GM19467 (cell line): Measurements from ENCODE around the gene ESD.
A peak's percentile ranks its signal among the peaks of the same experiment; 100 is the strongest.
"Not testable (repeated sequence)": the region's sequence is repeated elsewhere in the genome, so short reads cannot be mapped to it uniquely, and the experiment has no call there.

Experiments
- ATAC-seq: cut with Tn5 transposase; IDR thresholded peaks from one replicate; pipeline ENCODE4 v1.9.1; 2021; ENCODE audit warnings: mild to moderate bottlenecking, moderate library complexity; ENCODE audit not compliant: unreplicated experiment

Gene ESD

GRCh38 chr13:46795321-46795720, 1.6 kb downstream of the ESD start:
- no peak for ATAC-seq

- no peak for ATAC-seq
These were observed 13.5 kb downstream of the ESD start for GRCh38 chr13:46783504-46783903.

- no peak for ATAC-seq
These were observed 14.3 kb downstream of the ESD start for GRCh38 chr13:46782691-46783090.

- no peak for ATAC-seq
These were observed 14.9 kb downstream of the ESD start for GRCh38 chr13:46782066-46782465.

- ATAC-seq = no peak
These were observed 18.1 kb downstream of the ESD start for GRCh38 chr13:46778890-46779289.

- no peak for ATAC-seq
These were observed 18.9 kb downstream of the ESD start for GRCh38 chr13:46778095-46778494.

- ATAC-seq = no peak
These were observed 21.4 kb downstream of the ESD start for GRCh38 chr13:46775385-46776107.

GRCh38 chr13:46773541-46773940, 23.4 kb downstream of the ESD start:
- ATAC-seq = no peak

GRCh38 chr13:46771693-46772092, 25.3 kb downstream of the ESD start:
- no peak for ATAC-seq

- not testable (repeated sequence) for ATAC-seq
These were observed 27.0 kb downstream of the ESD start for GRCh38 chr13:46769925-46770324.

GRCh38 chr13:46761866-46762265, 35.1 kb downstream of the ESD start:
- no peak for ATAC-seq

GRCh38 chr13:46761174-46761573, 35.8 kb downstream of the ESD start:
- no peak for ATAC-seq

GRCh38 chr13:46759846-46760245, 37.1 kb downstream of the ESD start:
- no peak for ATAC-seq

GRCh38 chr13:46757640-46758039, 39.3 kb downstream of the ESD start:
- ATAC-seq = no peak

GRCh38 chr13:46756977-46757376, 40.0 kb downstream of the ESD start:
- ATAC-seq = no peak

GRCh38 chr13:46755508-46755907, 41.5 kb downstream of the ESD start:
- not testable (repeated sequence) for ATAC-seq

- ATAC-seq = no peak
These were observed 42.1 kb downstream of the ESD start for GRCh38 chr13:46754812-46755211.

GRCh38 chr13:46753917-46754316, 43.0 kb downstream of the ESD start:
- no peak for ATAC-seq

GRCh38 chr13:46753137-46753536, 43.8 kb downstream of the ESD start:
- no peak for ATAC-seq

GRCh38 chr13:46751811-46752635, 44.9 kb downstream of the ESD start:
- peak; percentile 66 for ATAC-seq

- no peak for ATAC-seq
These were observed 47.0 kb downstream of the ESD start for GRCh38 chr13:46749951-46750350.

- no peak for ATAC-seq
These were observed 48.7 kb downstream of the ESD start for GRCh38 chr13:46748300-46748699.
